Parathyroid adenoma (tissue), 2 donors: ENCODE results near the gene TEAD1.

ENCODE experiments used
- H2AFZ ChIP-seq: fragments of 300-600 bp; sonication (generic); one replicate; pipeline ENCODE4 v1.7.0; 2017; ENCODE audit warnings: antibody characterized with exemption, mild to moderate bottlenecking
- H3K27ac ChIP-seq: fragments of 300-600 bp; sonication (generic); one replicate; pipeline ENCODE4 v1.7.0; 2017
- H3K27me3 ChIP-seq: fragments of 300-600 bp; sonication (generic); one replicate; pipeline ENCODE4 v1.7.0; 2017; ENCODE audit warnings: low read length; ENCODE audit not compliant: control insufficient read depth, insufficient read depth
- H3K36me3 ChIP-seq: fragments of 300-600 bp; sonication (generic); one replicate; pipeline ENCODE4 v1.7.0; 2017; ENCODE audit warnings: low read length; ENCODE audit not compliant: control insufficient read depth, insufficient read depth
- H3K4me1 ChIP-seq: fragments of 300-600 bp; sonication (generic); one replicate; pipeline ENCODE4 v1.7.0; 2017; ENCODE audit warnings: control low read depth
- H3K4me2 ChIP-seq: fragments of 300-600 bp; sonication (generic); one replicate; pipeline ENCODE4 v1.7.0; 2017; ENCODE audit warnings: low read length
- H3K4me3 ChIP-seq: fragments of 300-600 bp; sonication (generic); one replicate; pipeline ENCODE4 v1.7.0; 2017; ENCODE audit warnings: low read depth, low read length
- H3K79me2 ChIP-seq: fragments of 300-600 bp; sonication (generic); one replicate; pipeline ENCODE4 v1.7.0; 2017; ENCODE audit warnings: control low read depth
- H3K9ac ChIP-seq: fragments of 300-600 bp; sonication (generic); one replicate; pipeline ENCODE4 v1.7.0; 2017; ENCODE audit warnings: mild to moderate bottlenecking
- H3K9me3 ChIP-seq: fragments of 300-600 bp; sonication (generic); one replicate; pipeline ENCODE4 v1.7.0; 2017; ENCODE audit warnings: low read length; ENCODE audit not compliant: control insufficient read depth
- CTCF ChIP-seq: fragments of 300-600 bp; sonication (generic); IDR thresholded peaks from one replicate; pipeline ENCODE4 v1.7.0; 2017; ENCODE audit warnings: antibody characterized with exemption, mild to moderate bottlenecking
- donor health status: primary hyperparathyroidism.

Gene TEAD1

GRCh38 chr11:12808519-12808918 lies 134.3 kb downstream of the TEAD1 start:
- H3K79me2 ChIP-seq, result peaks cover 22% of the 10 kb centered on the region
- no peak overlapping the region for H3K9ac ChIP-seq
- H3K27ac ChIP-seq, result no peak overlapping the region
- no peak overlapping the region for H2AFZ ChIP-seq
- H3K27me3 ChIP-seq, result no peaks in the 10 kb centered on the region
- peaks cover 20% of the 10 kb centered on the region for H3K4me1 ChIP-seq
- no peak for TF ChIP-seq CTCF
- H3K9me3 ChIP-seq, result no peaks in the 10 kb centered on the region
- no peak overlapping the region for H3K4me3 ChIP-seq
- H3K4me2 ChIP-seq, result no peak overlapping the region
- H3K36me3 ChIP-seq, result no peaks in the 10 kb centered on the region

DNA sequence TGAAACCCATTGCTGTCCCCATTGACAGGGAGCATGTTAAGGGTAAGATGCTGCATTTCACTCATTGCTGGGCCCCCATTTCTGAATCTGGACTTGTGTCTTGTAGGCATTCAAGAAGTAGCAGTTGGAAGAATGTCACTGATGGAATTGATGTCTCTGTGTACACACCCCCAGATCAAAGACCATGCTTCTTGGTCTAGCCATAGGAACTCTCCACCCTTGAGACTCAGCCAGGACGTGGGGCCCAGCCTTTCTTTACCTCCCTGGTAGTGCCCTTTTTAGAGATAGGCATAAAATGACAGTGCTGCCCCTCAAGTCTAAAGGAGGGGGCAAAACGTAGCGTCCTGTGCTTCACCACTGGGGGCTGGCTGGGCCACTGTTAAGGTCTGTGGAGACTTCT lies 135.1 kb downstream of the TEAD1 start:
- H3K9ac ChIP-seq, result no peak overlapping the region
- H3K36me3 ChIP-seq, result no peaks in the 10 kb centered on the region
- H3K4me1 ChIP-seq, result peaks cover 19% of the 10 kb centered on the region
- H3K79me2 ChIP-seq, result peaks cover 22% of the 10 kb centered on the region
- no peaks in the 10 kb centered on the region for H3K9me3 ChIP-seq
- no peak overlapping the region for H2AFZ ChIP-seq
- TF ChIP-seq CTCF, result no peak
- no peak overlapping the region for H3K27ac ChIP-seq
- H3K4me3 ChIP-seq, result no peak overlapping the region
- no peak overlapping the region for H3K4me2 ChIP-seq
- H3K27me3 ChIP-seq, result no peaks in the 10 kb centered on the region

DNA sequence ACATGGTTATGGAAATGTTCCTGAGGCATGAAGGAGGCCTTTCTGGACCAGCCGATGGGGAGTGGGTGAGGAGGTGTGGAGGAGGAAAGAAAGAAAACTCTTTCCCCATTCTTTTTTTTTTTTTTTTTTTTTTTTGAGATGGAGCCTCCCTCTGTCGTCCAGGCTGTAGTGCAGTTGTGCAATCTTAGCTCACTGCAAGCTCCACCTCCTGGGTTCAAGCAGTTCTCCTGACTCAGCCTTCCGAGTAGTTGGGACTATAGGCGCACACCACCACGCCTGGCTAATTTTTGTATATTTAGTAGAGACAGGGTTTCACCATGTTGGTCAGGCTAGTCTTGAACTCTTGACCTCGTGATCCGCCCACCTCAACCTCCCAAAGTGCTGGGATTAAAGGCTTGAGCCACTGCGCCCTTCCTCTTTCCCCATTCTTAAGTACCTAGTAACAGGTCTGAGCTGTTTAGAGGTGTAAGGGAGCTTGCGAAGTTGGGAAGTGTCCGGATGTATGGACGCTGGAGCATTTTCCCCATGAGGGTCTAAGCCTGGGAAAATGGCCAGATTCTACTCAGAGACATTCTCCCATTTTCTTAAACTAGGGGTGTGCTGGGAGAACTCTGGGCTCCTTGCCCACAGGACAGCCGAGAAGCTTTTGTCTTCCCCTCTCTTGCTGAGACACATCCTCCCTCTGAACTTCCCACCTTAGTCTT lies 135.8 kb downstream of the TEAD1 start:
- Histone ChIP-seq H3K9me3 (no peaks in the 10 kb centered on the region), H3K4me1 (peaks cover 21% of the 10 kb centered on the region), H3K4me2 (no peak overlapping the region)

GRCh38 chr11:12810568-12810894 lies 136.3 kb downstream of the TEAD1 start:
- Histone ChIP-seq H3K4me1 (peaks cover 23% of the 10 kb centered on the region), H2AFZ (no peak overlapping the region), H3K27me3 (no peaks in the 10 kb centered on the region), H3K36me3 (no peaks in the 10 kb centered on the region), H3K27ac (no peak overlapping the region), H3K9me3 (no peaks in the 10 kb centered on the region), H3K9ac (no peak overlapping the region), H3K79me2 (peaks cover 22% of the 10 kb centered on the region), H3K4me3 (no peak overlapping the region), H3K4me2 (no peak overlapping the region)
- TF ChIP-seq CTCF, result no peak

More for the DNA sequence above, 135.8 kb downstream of the TEAD1 start:
- Histone ChIP-seq H3K79me2 (peaks cover 22% of the 10 kb centered on the region), H3K9ac (no peak overlapping the region), H3K4me3 (no peak overlapping the region), H3K27ac (no peak overlapping the region), H3K36me3 (no peaks in the 10 kb centered on the region), H2AFZ (no peak overlapping the region), H3K27me3 (no peaks in the 10 kb centered on the region)
- no peak for TF ChIP-seq CTCF

DNA sequence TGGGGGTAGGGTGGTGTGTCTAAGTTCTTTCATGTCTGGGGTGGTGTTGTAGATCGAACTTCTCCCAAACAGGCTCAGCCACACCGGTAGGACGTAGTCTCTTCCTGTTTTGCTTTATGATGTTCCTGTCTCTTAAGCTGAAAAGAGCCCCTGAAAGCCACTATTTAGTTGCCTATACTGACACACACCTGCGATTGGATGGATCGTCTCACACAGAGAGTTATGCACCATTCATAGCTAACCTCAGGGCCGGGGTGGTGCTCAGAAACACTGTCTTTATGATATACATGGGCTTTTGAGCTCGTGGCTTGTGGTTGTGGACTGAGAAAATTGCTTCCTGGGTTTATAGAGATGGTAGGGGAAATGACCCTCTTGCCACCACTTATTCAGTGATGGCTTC lies 137.6 kb downstream of the TEAD1 start:
- peaks cover 20% of the 10 kb centered on the region for H3K79me2 ChIP-seq
- H3K4me1 ChIP-seq, result peaks cover 22% of the 10 kb centered on the region
- H3K36me3 ChIP-seq, result no peaks in the 10 kb centered on the region
- no peak overlapping the region for H2AFZ ChIP-seq
- no peak overlapping the region for H3K4me2 ChIP-seq
- no peaks in the 10 kb centered on the region for H3K9me3 ChIP-seq
- no peak overlapping the region for H3K27ac ChIP-seq
- H3K27me3 ChIP-seq, result no peaks in the 10 kb centered on the region
- no peak overlapping the region for H3K4me3 ChIP-seq
- TF ChIP-seq CTCF, result no peak
- no peak overlapping the region for H3K9ac ChIP-seq
